ENCODE measurements around the gene CDK4.
A peak's percentile ranks its signal among the peaks of the same experiment; 100 is the strongest.

CDK4 gene

GRCh38 chr12:57769594-57769993 lies 17.5 kb upstream of the CDK4 start:
- Histone ChIP-seq H3K4me3 (ENCODE audit: severe bottlenecking) (no peak overlapping the region), H3K9me3 (ENCODE audit: severe bottlenecking) (no peaks in the 10 kb centered on the region), H3K4me1 (ENCODE audit: insufficient read depth, poor library complexity, severe bottlenecking) (peaks cover 4% of the 10 kb centered on the region), H3K27me3 (ENCODE audit: insufficient read depth, poor library complexity, severe bottlenecking) (no peaks in the 10 kb centered on the region), H3K27ac (ENCODE audit: poor library complexity, severe bottlenecking) (no peak overlapping the region), H3K36me3 (ENCODE audit: low read depth) (peaks cover 27% of the 10 kb centered on the region)
- ATAC-seq (ENCODE audit: low read depth) (no peak), DNase-seq (ENCODE audit: low spot score) (no peak)
- no peak for TF ChIP-seq CTCF (IDR thresholded peaks at IDR 0.05; ENCODE audit: poor library complexity, severe bottlenecking)

GRCh38 chr12:57767876-57768275 lies 15.8 kb upstream of the CDK4 start:
- Histone ChIP-seq H3K27ac (ENCODE audit: poor library complexity, severe bottlenecking) (peak overlapping the region; percentile 83), H3K4me3 (ENCODE audit: severe bottlenecking) (no peak overlapping the region), H3K4me1 (ENCODE audit: insufficient read depth, poor library complexity, severe bottlenecking) (peaks cover 4% of the 10 kb centered on the region), H3K36me3 (ENCODE audit: low read depth) (peaks cover 31% of the 10 kb centered on the region), H3K9me3 (ENCODE audit: severe bottlenecking) (no peaks in the 10 kb centered on the region), H3K27me3 (ENCODE audit: insufficient read depth, poor library complexity, severe bottlenecking) (no peaks in the 10 kb centered on the region)
- DNase-seq (ENCODE audit: low spot score): no peak
- ATAC-seq (ENCODE audit: low read depth): no peak
- no peak for TF ChIP-seq CTCF (IDR thresholded peaks at IDR 0.05; ENCODE audit: poor library complexity, severe bottlenecking)

- ATAC-seq (ENCODE audit: low read depth) (no peak), DNase-seq (ENCODE audit: low spot score) (no peak)
- TF ChIP-seq CTCF (IDR thresholded peaks at IDR 0.05; ENCODE audit: poor library complexity, severe bottlenecking): no peak
- Histone ChIP-seq H3K36me3 (ENCODE audit: low read depth) (peaks cover 37% of the 10 kb centered on the region), H3K9me3 (ENCODE audit: severe bottlenecking) (no peaks in the 10 kb centered on the region), H3K27ac (ENCODE audit: poor library complexity, severe bottlenecking) (peak overlapping the region; percentile 83), H3K4me3 (ENCODE audit: severe bottlenecking) (peak overlapping the region; percentile 55), H3K27me3 (ENCODE audit: insufficient read depth, poor library complexity, severe bottlenecking) (no peaks in the 10 kb centered on the region), H3K4me1 (ENCODE audit: insufficient read depth, poor library complexity, severe bottlenecking) (peaks cover 4% of the 10 kb centered on the region)
Measured at GRCh38 chr12:57767305-57767698, 15.2 kb upstream of the CDK4 start.

- Histone ChIP-seq H3K27ac (ENCODE audit: poor library complexity, severe bottlenecking) (peak within 1 kb of the TSS; percentile 83), H3K4me3 (ENCODE audit: severe bottlenecking) (peak within 1 kb of the TSS; percentile 55), H3K36me3 (ENCODE audit: low read depth) (peaks cover 43% of the 10 kb centered on the region), H3K27me3 (ENCODE audit: insufficient read depth, poor library complexity, severe bottlenecking) (no peaks in the 10 kb centered on the region), H3K4me1 (ENCODE audit: insufficient read depth, poor library complexity, severe bottlenecking) (peaks cover 4% of the 10 kb centered on the region), H3K9me3 (ENCODE audit: severe bottlenecking) (no peaks in the 10 kb centered on the region)
- no peak for TF ChIP-seq CTCF (IDR thresholded peaks at IDR 0.05; ENCODE audit: poor library complexity, severe bottlenecking)
- ATAC-seq (ENCODE audit: low read depth) (peak; percentile 54), DNase-seq (ENCODE audit: low spot score) (peak; percentile 85)
Measured at GRCh38 chr12:57766464-57767304, 14.6 kb upstream of the CDK4 start, which contains the start of gene CYP27B1. Gene CYP27B1, minus strand, starts transcription at chr12:57767078. Its CDS starts 37 bp downstream, at chr12:57767041.
